ENCODE data around the gene DMD. TPM values are rescaled to one million over a fixed set of nuclear protein-coding genes. Genes with fewer than 3 reads are reported as not detected.
A peak's percentile ranks its signal among the peaks of the same experiment; 100 is the strongest.

DMD gene
- total RNA-seq, 1 donor from 2014 or later: 23.9 TPM

- Mint-ChIP-seq H3K4me1 (ENCODE audit: low read depth) (peaks cover 2% of the 10 kb centered on the region), H3K9me3 (ENCODE audit: low read depth) (peaks cover 24% of the 10 kb centered on the region), H3K27ac (no peak overlapping the region), H3K4me3 (ENCODE audit: low read depth) (no peak overlapping the region), H3K36me3 (ENCODE audit: insufficient read depth) (no peaks in the 10 kb centered on the region), H3K27me3 (no peaks in the 10 kb centered on the region)
- DNase-seq (ENCODE audit: low spot score, unreplicated experiment): no peak
- TF ChIP-seq CTCF (IDR thresholded peaks at IDR 0.05; ENCODE audit: unreplicated experiment): no peak
Measured at GRCh38 chrX:31889088-31889487, 1322.3 kb downstream of the DMD start.

- H3K4me1 Mint-ChIP-seq (ENCODE audit: low read depth): peaks cover under 1% of the 10 kb centered on the region
- TF ChIP-seq CTCF (IDR thresholded peaks at IDR 0.05; ENCODE audit: unreplicated experiment): no peak
- H3K4me3 Mint-ChIP-seq (ENCODE audit: low read depth): no peak overlapping the region
- no peaks in the 10 kb centered on the region for H3K27me3 Mint-ChIP-seq
- no peaks in the 10 kb centered on the region for H3K36me3 Mint-ChIP-seq (ENCODE audit: insufficient read depth)
- peaks cover 29% of the 10 kb centered on the region for H3K9me3 Mint-ChIP-seq (ENCODE audit: low read depth)
- H3K27ac Mint-ChIP-seq: no peak overlapping the region
- no peak for DNase-seq (ENCODE audit: low spot score, unreplicated experiment)
Measured at GRCh38 chrX:31884535-31884934, 1326.8 kb downstream of the DMD start.

GRCh38 chrX:31872007-31872406 is 1339.3 kb downstream of the DMD start:
- Mint-ChIP-seq H3K4me3 (ENCODE audit: low read depth) (no peak overlapping the region), H3K27ac (peak overlapping the region; percentile 82), H3K4me1 (ENCODE audit: low read depth) (peaks cover 14% of the 10 kb centered on the region), H3K36me3 (ENCODE audit: insufficient read depth) (no peaks in the 10 kb centered on the region), H3K9me3 (ENCODE audit: low read depth) (peaks cover 21% of the 10 kb centered on the region), H3K27me3 (no peaks in the 10 kb centered on the region)
- no peak for DNase-seq (ENCODE audit: low spot score, unreplicated experiment)
- TF ChIP-seq CTCF (IDR thresholded peaks at IDR 0.05; ENCODE audit: unreplicated experiment): no peak

GRCh38 chrX:31870267-31870666 is 1341.1 kb downstream of the DMD start:
- H3K4me1 Mint-ChIP-seq (ENCODE audit: low read depth): peaks cover 14% of the 10 kb centered on the region
- no peak overlapping the region for H3K27ac Mint-ChIP-seq
- no peak overlapping the region for H3K4me3 Mint-ChIP-seq (ENCODE audit: low read depth)
- DNase-seq (ENCODE audit: low spot score, unreplicated experiment): no peak
- TF ChIP-seq CTCF (IDR thresholded peaks at IDR 0.05; ENCODE audit: unreplicated experiment): no peak
- no peaks in the 10 kb centered on the region for H3K27me3 Mint-ChIP-seq
- H3K9me3 Mint-ChIP-seq (ENCODE audit: low read depth): peaks cover 27% of the 10 kb centered on the region
- no peaks in the 10 kb centered on the region for H3K36me3 Mint-ChIP-seq (ENCODE audit: insufficient read depth)

- no peaks in the 10 kb centered on the region for H3K27me3 Mint-ChIP-seq
- H3K9me3 Mint-ChIP-seq (ENCODE audit: low read depth): peaks cover 23% of the 10 kb centered on the region
- no peak for DNase-seq (ENCODE audit: low spot score, unreplicated experiment)
- H3K36me3 Mint-ChIP-seq (ENCODE audit: insufficient read depth): no peaks in the 10 kb centered on the region
- H3K27ac Mint-ChIP-seq: no peak overlapping the region
- peaks cover 12% of the 10 kb centered on the region for H3K4me1 Mint-ChIP-seq (ENCODE audit: low read depth)
- H3K4me3 Mint-ChIP-seq (ENCODE audit: low read depth): no peak overlapping the region
- TF ChIP-seq CTCF (IDR thresholded peaks at IDR 0.05; ENCODE audit: unreplicated experiment): no peak
Measured at GRCh38 chrX:31860686-31861085, 1350.7 kb downstream of the DMD start.
